IPS DF 19.7 (cell line): ENCODE measurements around the gene SGPP2.
A peak's percentile ranks its signal among the peaks of the same experiment; 100 is the strongest.
"Not testable (repeated sequence)": the region's sequence is repeated elsewhere in the genome, so short reads cannot be mapped to it uniquely, and the experiment has no call there.

Experiments
- DNase-seq: peaks from one replicate; pipeline ENCODE4 v3.0.0-alpha.2; 2013; ENCODE audit warnings: low read depth, low spot score

SGPP2 gene

DNA sequence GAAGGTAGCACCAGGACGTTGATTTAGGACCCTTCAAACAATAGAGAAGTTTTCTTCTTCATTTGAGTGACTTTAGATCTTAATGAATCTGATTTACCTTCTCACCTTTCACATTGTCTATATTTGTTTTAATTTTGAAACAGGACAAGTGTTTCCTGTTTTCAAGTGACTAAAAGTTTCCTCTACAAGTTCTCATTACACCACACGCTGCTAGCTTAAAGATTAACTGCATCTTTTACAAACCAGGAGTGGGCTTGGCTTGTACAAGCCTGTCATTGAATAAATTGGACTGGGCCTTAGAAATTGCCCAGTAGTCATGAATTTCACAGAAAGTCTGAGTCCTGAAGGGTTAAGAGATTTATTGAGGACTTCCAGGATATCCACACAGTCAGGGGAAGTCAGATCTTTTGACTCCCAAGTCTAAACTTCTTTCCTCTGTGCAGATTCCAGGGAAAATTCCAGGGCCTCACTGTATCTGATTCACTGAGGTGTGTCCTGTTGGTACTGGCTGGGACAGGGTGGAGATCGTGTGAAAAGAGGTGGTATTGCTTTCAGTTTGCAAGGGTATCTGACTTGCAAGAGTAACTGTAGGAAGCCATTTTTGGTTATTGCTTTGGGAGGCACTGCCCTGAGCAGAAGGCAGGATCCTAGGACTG is 3.4 kb downstream of the SGPP2 start:
- no peak for DNase-seq

DNA sequence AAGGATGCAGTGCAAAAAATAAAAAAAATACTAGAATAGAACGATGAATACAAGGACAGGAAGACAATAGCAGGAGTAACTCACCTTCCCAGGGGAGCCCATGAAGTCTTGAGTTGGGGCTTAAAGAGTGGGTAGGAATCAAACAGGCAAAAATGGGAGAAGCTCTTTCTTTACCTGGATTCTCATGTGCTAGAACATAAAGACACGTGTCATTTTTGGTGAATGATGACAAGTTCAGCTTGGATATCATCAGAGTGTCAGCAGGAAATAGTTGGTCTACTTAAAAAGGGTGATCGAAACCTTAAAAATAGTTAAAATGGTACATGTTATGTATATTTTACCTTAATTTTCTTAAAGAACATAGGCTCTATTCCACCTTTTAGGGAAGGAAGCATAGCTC is 5.7 kb downstream of the SGPP2 start:
- no peak for DNase-seq

DNA sequence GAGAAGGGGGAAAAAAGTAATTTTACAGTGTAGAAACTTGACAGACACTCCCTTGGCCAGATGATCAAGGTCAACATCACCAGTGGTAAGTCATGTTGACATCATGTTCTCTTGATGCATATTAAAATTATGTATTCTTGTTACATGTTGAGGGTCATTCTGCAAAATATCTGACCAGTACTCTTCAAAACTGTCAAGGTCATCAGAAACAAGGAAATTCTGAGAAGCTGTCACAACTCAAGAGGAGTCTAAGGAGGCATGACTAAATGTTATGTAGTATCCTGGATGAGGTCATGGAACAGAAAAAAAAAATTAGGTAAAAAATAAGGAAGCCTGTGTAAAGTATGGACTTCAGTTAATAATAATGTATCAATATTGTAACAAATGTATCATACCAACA is 6.3 kb downstream of the SGPP2 start:
- DNase-seq = no peak

DNA sequence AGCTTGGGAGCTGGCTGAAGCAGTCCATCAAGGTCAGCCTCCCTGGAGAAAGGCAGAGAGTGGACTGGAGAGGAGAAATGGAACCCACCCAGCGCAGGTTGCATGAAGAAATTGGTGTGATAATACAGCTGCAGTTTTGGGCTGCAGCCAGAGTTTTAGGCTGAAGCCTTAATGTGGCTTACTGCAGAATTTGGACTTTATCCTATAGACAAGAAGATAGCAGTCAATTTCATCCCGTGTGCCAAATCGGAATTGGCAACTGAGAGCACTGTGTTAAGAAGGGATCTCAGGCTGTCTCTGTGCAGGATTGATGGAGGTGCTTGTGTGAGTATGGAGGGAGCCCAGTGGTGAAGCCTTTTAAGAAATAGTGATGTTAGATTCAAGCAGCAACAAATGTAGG is 7.5 kb downstream of the SGPP2 start:
- DNase-seq = no peak

DNA sequence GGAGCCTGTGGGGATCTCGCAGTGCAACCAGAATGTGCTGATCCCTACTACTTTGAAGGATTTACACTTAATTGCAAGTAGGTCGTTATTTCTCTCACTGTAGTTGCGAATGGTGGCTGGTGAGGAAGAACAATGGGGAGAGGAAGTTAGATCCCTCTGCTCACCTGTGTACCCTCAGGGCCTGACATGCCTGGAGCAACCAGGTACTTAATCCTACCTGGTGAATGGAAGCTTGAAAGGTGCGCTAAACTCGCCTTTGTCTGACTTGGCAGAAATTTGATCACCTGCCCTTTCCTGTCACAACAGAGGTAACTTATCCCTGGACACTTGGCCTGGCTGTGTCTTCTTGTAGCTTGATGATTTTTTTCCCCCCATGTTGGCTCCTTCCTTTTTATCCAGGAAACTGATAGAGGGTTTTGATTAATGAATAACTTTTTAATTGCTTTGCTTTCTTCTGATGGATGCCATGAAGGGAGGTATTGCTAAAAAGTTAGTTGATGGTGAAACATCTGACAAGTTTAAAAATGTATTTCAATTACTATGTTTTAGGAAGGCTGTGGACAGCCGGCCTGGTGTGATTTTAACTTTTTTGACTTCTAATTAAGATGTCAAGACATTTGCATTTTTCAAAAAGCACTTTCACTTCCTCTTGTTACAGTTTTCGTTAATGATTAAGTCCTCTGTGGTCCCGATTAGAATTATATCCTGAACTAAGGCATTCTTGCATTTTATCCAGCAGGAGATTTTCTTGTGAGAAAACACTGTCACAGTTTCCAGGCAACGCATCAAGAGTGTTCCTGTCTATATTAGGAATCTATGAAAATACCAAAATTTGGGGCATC is 9.2 kb downstream of the SGPP2 start:
- DNase-seq = peak; percentile 80

DNA sequence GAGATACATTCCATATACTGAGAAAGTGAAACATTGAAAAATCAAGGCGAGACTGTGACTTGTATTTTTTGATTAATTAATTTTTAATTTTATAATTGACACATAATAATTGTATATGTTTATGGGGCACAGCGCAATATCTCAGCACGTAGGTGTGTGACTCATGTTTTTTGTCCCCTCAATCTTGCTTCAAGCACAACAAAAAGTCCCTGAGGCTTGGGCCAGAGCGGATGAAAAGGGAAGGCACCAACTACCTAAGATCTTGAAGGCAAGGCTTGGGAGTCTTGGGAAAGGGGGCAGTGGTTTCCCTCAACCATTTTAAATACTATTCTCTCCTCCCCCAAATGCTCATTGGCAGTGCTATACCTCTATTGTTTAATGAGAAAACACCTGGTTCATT is 9.9 kb downstream of the SGPP2 start:
- DNase-seq = no peak

DNA sequence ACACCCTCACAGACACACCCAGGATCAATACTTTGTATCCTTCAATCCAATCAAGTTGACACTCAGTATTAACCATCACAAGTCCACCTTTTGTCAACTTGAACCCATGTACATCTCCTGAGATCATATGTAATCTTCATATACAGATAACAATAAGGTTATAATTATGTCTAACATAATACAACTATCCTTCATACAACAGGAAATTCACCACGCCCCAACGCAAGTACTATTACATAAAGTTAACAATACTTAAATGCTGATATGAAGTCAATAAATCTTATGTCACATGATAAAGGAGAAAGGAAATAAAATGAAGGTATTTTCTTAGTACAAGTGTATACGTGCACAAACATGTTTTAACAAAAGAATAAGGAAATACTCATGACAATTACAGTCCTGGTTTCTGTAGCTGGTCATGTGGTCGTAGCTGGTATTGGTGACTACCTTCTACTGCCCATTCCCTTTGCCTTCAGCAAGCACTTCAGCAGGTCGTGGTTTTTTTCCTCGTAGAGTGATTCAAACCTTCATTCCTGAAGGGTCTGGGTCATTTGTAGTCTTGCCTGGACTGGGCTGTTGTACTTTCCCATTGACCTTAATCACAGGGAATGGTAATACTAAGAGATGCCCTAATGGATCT is 11.2 kb downstream of the SGPP2 start:
- not testable (repeated sequence) for DNase-seq

DNA sequence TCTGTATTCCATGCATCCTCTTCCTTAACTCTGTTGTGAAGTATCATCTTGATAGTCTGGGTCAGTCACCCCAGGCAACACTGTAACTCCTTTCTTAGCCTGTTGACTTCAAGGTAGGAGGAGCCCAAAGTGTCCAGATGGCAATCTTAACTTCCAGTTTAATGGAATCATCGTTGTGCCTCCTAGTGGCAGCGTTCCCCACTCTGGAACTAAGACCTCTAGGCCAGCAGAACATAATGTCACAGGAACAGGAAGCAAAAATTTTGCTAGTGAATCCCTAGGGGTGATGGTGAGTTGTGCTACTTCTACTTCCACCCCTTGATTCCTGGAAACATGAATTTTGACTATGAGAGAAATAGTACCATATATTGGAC is 11.7 kb downstream of the SGPP2 start:
- DNase-seq = no peak

DNA sequence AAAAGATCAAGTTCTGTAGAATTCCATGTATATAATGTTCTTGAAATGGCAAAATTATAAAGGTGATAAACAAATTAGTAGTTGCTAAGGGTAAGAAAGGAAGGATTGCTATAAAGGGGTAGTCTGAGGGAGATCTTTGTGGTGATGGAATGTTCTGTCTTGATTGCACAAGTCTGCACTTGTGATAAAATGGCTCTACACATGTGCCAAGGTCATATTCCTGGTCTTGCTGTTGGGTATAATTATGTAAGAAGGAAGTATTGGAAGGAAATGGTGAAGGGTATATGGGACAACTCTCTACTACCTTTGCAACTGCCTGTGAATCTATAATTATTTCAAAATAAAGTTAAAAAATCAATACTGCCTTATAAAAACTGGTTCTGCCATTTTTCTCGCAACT is 15.3 kb downstream of the SGPP2 start:
- no peak for DNase-seq

DNA sequence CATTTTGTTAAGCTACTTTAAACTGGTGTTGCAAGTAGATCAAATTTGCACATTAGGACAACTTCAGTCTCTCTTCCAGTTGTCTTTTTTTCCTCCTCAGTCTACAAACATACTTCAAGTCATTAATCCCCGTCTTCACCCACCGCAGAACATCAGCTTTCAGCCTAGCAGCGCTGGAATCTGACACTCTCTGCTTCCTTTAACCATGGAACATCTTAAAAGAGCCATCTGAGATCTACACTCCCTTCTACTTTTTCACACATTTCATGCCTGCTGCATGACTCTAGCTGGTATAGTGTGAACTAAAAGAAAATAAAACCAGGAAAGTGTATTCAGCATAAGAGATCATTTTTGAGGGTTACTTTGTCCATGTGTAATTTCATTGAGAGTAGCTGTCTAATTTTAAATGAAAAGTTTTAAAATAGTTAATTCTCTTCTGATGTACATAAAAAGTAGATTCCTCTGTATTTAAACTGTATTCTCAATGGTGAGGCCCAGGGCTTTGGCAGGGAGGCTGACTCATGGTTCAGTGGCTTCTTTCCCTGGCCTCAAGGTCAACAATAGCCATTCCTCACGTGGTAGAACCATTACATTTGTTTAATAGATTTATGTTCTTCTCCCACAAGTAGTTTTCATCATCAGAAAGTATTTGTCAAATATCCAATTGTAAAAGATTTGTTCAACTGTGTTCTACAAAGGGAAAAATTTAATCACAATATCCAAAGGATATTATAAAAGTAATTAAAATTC is 16.5 kb downstream of the SGPP2 start:
- DNase-seq = no peak

DNA sequence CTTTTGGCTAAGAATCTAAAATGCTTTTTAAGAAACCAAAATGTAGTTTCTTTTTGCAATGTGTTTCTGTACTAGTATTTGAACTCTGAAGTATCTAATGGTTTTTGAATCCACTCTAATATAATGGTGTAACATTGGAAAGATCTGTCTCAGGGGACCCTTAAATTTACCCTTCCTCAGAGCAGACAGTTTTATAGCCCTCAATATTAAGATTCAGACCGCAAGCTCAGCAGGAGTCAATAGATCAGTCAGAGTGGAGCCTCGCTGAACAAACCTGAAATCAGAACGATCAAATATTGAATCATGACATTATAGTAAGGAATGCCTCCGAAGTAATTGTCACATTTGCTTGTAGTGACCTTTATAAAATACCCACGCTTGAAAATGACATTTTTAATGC is 18.3 kb downstream of the SGPP2 start:
- no peak for DNase-seq

DNA sequence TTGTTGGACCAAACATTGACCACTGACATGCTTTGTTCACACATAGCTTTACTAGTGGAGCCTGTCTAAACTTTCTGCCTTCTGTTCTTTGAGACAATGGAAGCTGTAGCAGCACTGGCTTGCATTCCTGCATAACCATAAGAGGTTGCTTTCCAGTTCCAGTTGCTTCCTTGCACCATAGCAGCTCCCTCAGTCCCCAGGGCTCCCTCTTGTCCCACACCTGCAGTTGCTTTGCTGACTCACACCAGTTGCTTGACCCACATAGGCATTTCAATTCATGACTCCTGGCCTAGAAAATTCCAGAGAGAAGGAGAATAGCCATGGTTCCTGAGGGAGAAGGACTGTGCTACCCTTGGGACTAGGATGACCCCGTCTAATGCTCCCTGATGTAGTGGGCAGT is 20.9 kb downstream of the SGPP2 start:
- DNase-seq = no peak

DNA sequence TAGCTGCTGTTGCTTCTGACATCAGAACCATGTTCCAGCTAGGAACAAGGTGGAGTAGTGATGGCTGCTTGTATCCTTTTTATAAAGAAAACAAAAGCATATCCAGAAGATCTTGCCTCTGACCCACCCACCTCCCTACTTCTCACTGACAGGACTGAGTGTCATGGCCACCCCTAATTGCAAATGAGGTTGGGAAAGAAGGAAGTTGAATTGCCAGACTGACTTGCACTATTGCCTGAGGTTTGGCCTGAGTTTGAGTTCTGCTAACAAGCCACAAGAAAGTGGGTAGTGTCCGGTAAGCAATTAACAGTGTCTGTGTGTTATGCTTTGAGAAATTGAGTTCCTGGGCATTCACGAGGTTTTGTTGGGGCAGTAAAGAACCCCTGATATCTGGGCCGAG is 22.8 kb downstream of the SGPP2 start:
- DNase-seq = no peak

DNA sequence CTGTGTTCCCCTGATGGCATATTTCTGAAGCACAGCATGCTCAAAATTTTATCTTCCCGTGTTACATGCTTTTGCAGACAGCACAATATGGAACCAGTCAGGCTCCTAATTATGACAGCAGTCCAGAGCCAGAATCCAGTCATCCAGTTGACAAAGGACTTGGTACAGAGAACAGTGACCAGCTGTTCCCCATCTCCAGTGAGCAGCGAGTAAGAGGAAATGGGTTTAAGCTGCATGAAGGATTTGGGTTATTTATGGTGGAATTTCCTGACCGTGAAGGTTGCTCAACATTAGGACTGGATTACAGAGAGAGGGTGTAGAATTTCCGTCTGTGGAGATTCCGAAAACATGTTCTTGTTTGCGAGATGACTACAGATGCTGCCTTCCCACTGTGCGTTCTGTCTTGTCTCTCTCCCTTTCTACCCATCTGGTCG is 24.4 kb downstream of the SGPP2 start:
- no peak for DNase-seq

DNA sequence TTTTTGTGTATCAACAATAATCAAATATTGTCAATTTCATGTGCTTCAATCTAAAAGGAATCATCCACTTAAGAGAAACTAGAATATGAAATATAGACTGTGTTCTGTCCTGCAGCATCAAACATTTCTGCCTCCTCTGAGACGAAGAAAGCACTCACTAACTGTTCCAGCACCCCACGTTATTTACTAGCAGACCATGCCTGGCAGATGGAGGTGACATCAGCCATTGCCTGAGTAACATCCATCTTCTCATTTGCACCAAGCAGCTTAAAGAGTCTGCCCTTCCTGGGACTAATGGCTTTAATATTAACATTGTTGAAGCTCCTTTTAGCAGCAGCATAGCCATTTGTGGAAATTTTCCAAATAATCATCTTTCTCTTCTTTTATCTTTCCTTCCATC is 25.7 kb downstream of the SGPP2 start:
- DNase-seq = no peak

DNA sequence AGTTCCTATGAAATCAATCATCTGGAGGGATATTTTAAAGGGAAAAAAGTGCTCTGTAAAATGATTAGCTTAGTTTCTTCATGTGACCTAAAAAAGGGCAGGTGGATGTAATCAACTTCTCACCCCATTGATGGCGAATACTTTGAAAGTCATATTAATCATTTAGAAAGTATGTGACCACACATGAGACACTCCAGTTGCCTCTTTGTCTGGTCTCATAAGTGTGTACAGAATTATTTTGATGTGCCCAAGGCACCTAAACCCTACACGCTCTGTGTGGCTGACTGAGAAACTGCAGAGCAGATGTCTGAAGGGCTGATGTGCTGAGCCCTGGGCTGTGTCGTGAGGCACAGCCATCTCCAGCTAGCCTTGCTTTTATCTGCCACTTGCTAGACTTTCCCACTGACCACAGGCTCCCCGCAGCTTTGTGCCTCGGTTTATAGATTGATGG is 26.9 kb downstream of the SGPP2 start:
- DNase-seq = no peak

DNA sequence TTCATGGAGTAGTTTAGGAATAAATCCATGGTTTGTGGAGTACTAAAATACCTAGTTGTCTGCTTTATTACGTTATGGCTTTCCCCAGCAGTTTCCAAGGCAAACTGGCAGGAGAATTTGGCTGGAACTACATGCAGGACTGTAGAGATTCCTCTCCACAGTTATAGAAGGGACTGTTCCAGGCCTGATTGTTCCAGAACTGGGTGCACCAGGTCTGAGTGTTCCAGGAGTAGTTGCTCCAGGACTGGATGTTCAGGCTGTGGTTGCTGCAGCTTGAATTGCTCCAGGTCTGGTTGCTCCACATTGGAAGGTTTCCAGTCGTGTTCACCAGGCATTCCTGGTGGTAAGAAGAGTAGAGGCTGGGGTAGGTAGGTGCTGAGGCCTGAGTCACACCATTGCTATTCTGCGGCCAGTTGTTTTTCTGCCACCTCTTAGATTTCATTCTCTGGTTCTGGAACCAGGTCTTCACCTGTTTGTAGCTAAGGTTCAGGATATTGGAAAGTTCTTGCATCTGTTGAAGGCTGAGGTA is 28.1 kb downstream of the SGPP2 start:
- no peak for DNase-seq

DNA sequence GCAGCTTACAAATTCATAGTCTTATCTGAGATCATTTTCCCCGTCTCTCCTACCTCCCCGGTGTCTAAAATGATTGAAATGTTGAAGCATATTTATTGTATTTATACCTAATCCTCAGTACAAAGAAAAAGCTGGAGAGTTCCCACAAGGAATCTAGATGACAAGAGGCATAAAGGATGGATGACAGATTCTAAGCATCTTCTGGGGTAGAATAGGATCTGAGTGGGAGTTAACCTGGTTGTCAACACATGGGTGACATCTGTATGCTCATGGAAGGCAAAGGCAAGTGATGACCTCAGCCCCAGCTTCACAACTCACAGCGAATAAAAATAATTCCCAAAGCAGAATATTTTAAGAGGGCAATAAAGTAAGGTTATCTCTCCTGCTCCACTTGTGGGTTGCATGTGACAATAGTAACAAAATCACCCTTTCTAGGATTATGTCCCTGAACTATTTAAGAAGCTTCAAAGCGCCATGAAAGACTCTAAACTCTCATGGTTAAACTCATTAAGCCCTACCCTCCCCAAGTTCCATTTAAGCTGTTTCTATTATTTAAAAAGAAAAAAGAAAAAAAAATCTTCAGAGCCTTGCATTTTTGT is 32.2 kb downstream of the SGPP2 start:
- DNase-seq = no peak

DNA sequence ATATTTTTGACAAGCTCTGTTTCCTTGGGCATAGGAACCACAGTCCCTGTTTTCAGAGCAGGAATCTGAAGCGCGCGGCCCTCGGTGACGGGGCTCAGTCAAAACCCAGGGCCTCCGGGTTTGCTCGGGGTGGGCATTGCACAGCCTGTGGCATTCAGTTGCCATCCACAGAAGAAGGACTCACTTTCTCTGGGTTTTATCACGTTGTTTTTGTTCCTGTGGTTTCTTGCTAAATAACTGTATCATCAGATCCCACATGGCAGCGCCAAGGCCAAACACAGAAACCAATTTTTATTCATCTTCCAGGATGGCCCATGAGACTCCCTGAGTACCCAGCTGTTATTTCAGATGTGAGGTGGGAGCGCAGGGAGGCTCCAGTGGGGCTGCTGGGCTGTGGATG is 35.6 kb downstream of the SGPP2 start:
- DNase-seq = no peak

DNA sequence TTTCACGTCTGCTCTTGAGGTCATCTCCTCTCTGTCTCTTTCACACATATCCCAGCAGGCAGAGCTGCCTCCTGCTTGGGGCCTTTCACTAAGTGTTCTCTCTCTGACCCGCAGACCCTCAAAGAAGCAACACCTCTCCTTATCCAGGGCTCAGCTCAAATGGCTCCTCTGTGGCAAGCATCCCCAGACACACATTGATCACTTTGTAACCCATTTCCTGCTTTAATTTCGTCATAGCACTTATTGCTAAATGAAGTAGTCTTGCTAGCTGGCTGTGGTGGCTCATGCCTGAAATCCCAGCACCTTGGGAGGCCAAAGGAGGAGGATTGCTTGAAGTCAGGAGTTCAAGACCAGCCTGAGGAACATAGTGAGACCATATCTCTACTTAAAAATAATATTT is 41.4 kb downstream of the SGPP2 start:
- no peak for DNase-seq

DNA sequence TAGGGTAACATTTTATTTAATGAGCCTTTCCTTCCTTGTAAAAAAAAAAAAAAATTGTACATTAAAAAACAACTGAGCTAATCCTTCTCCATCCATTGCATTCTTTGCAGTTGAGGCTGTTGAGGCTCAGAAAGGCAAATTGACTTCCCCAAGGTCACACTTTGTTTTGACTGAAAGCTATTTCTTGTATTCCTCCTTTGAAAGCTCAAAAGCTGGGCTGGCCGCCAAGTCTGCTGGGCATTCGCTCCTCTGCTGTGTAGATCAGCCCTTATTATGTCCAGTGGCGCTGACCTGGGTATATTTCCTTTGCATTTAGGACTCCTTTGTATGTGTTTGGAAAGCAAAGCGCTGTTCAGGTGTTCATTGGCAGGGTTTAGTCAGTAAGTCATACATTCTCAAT is 44.0 kb downstream of the SGPP2 start:
- DNase-seq = no peak
